ENCODE data around the gene PLIN5. TPM values are rescaled to one million over a fixed set of nuclear protein-coding genes. Genes with fewer than 3 reads are reported as not detected.

Gene PLIN5
- total and polyA plus RNA-seq, 4 donors: 13.3 to 83.8 (median 56.6) TPM

GRCh38 chr19:4570916-4571304 lies 35.9 kb upstream of the PLIN5 start:
- 91% methylated on average over 5 of the region's 5 CpGs for WGBS

GRCh38 chr19:4570402-4570801 lies 35.4 kb upstream of the PLIN5 start:
- 89% methylated on average over 11 of the region's 11 CpGs for WGBS
- no peaks in the 10 kb centered on the region for H3K4me1 ChIP-seq (ENCODE audit: control insufficient read depth in 4 of 4, insufficient read depth in 4 of 4, low read length in 3 of 4)
- H3K4me3 ChIP-seq (ENCODE audit: low read depth in 1 of 3, low read length in 3 of 3): no peak overlapping the region
- no peak overlapping the region for H3K9ac ChIP-seq (ENCODE audit: low read depth in 1 of 2, low read length in 2 of 2)
- H3K27ac ChIP-seq (ENCODE audit: low read depth in 1 of 2, low read length in 2 of 2): no peak overlapping the region
- no peaks in the 10 kb centered on the region for H3K27me3 ChIP-seq (ENCODE audit: control insufficient read depth in 4 of 4, insufficient read depth in 4 of 4, low read length in 3 of 4)
- TF ChIP-seq REST (IDR thresholded peaks at IDR 0.05) (no peak), CTCF (IDR thresholded peaks at IDR 0.05; ENCODE audit: low read depth, low read length, missing input control) (no peak), MAX (IDR thresholded peaks at IDR 0.05) (no peak), RXRA (IDR thresholded peaks at IDR 0.05) (no peak)
- no peaks in the 10 kb centered on the region for H3K36me3 ChIP-seq (ENCODE audit: control insufficient read depth in 4 of 4, insufficient read depth in 3 of 4, low read depth in 1 of 4, low read length in 3 of 4)
- DNase-seq (ENCODE audit: low spot score): no peak
- no peaks in the 10 kb centered on the region for H3K9me3 ChIP-seq (ENCODE audit: control insufficient read depth in 4 of 4, low read length in 3 of 4)

More at GRCh38 chr19:4570916-4571304, 35.9 kb upstream of the PLIN5 start:
- H3K27me3 ChIP-seq (ENCODE audit: control insufficient read depth in 4 of 4, insufficient read depth in 4 of 4, low read length in 3 of 4): peaks cover 0 to 3% (median 0%) of the 10 kb centered on the region in 4 donors
- no peak for TF ChIP-seq EGR1 (IDR thresholded peaks at IDR 0.05; ENCODE audit: low read depth in 2 of 2)
- no peak for TF ChIP-seq ATF3 (IDR thresholded peaks at IDR 0.05)
- no peak for TF ChIP-seq MAX (IDR thresholded peaks at IDR 0.05)
- no peak for TF ChIP-seq RXRA (IDR thresholded peaks at IDR 0.05)
- no peak for TF ChIP-seq HNF4A (conservative IDR thresholded peaks at IDR 0.05)
- H3K9ac ChIP-seq (ENCODE audit: low read depth in 1 of 2, low read length in 2 of 2): no peak overlapping the region
- H3K36me3 ChIP-seq (ENCODE audit: control insufficient read depth in 4 of 4, insufficient read depth in 3 of 4, low read depth in 1 of 4, low read length in 3 of 4): no peaks in the 10 kb centered on the region
- no peaks in the 10 kb centered on the region for H3K9me3 ChIP-seq (ENCODE audit: control insufficient read depth in 4 of 4, low read length in 3 of 4)
- H3K4me1 ChIP-seq (ENCODE audit: control insufficient read depth in 4 of 4, insufficient read depth in 4 of 4, low read length in 3 of 4): no peaks in the 10 kb centered on the region
- no peak overlapping the region for H3K4me3 ChIP-seq (ENCODE audit: low read depth in 1 of 3, low read length in 3 of 3)
- H3K27ac ChIP-seq (ENCODE audit: low read depth in 1 of 2, low read length in 2 of 2): no peak overlapping the region
- no peak for DNase-seq (ENCODE audit: low spot score)

- Histone ChIP-seq H3K27ac (ENCODE audit: low read depth in 1 of 2, low read length in 2 of 2) (no peak overlapping the region), H3K4me3 (ENCODE audit: low read depth in 1 of 3, low read length in 3 of 3) (no peak overlapping the region), H3K9ac (ENCODE audit: low read depth in 1 of 2, low read length in 2 of 2) (no peak overlapping the region), H3K4me1 (ENCODE audit: control insufficient read depth in 4 of 4, insufficient read depth in 4 of 4, low read length in 3 of 4) (no peaks in the 10 kb centered on the region), H3K27me3 (ENCODE audit: control insufficient read depth in 4 of 4, insufficient read depth in 4 of 4, low read length in 3 of 4) (no peaks in the 10 kb centered on the region), H3K9me3 (ENCODE audit: control insufficient read depth in 4 of 4, low read length in 3 of 4) (no peaks in the 10 kb centered on the region), H3K36me3 (ENCODE audit: control insufficient read depth in 4 of 4, insufficient read depth in 3 of 4, low read depth in 1 of 4, low read length in 3 of 4) (no peaks in the 10 kb centered on the region)
- 80% methylated on average over 7 of the region's 7 CpGs for WGBS
- no peak for DNase-seq (ENCODE audit: low spot score)
- TF ChIP-seq CTCF (IDR thresholded peaks at IDR 0.05; ENCODE audit: low read depth, low read length, missing input control): no peak
- TF ChIP-seq ATF3 (IDR thresholded peaks at IDR 0.05): no peak
- TF ChIP-seq REST (IDR thresholded peaks at IDR 0.05): no peak
- no peak for TF ChIP-seq ZBTB33 (IDR thresholded peaks at IDR 0.05)
- no peak for TF ChIP-seq GABPA (IDR thresholded peaks at IDR 0.05 in 1 of 2, conservative IDR thresholded peaks at IDR 0.05 in 1 of 2)
- TF ChIP-seq FOXA1 (IDR thresholded peaks at IDR 0.05): no peak
These were observed 33.9 kb upstream of the PLIN5 start for GRCh38 chr19:4568886-4569285.

All from liver (tissue), 9 donors.